HG03095 (cell line): ENCODE data around the gene MBOAT7.
"Not testable (repeated sequence)": the region's sequence is repeated elsewhere in the genome, so short reads cannot be mapped to it uniquely, and the experiment has no call there.

ENCODE experiments used
- ATAC-seq: cut with Tn5 transposase; IDR thresholded peaks from one replicate; pipeline ENCODE4 v1.9.1; 2021; ENCODE audit warnings: moderate library complexity; ENCODE audit not compliant: unreplicated experiment

The MBOAT7 gene

GRCh38 chr19:54189145-54189734, at the start of gene MBOAT7:
Gene MBOAT7 (minus strand): TSS chr19:54189580. CDS start chr19:54188508, 1,072 bp downstream.
- peak; percentile 10 for ATAC-seq

GRCh38 chr19:54233941-54234340, 44.6 kb upstream of the MBOAT7 start:
- no peak for ATAC-seq

GRCh38 chr19:54231077-54231931, 41.9 kb upstream of the MBOAT7 start:
- ATAC-seq = no peak

GRCh38 chr19:54230031-54230430, 40.7 kb upstream of the MBOAT7 start:
- no peak for ATAC-seq

- ATAC-seq = no peak
Observed at GRCh38 chr19:54229146-54229545, 39.8 kb upstream of the MBOAT7 start.

- not testable (repeated sequence) for ATAC-seq
Observed at GRCh38 chr19:54224619-54225018, 35.2 kb upstream of the MBOAT7 start.

- ATAC-seq = not testable (repeated sequence)
Observed at GRCh38 chr19:54223937-54224281, 34.5 kb upstream of the MBOAT7 start.

GRCh38 chr19:54223277-54223936, 34.0 kb upstream of the MBOAT7 start:
- ATAC-seq = not testable (repeated sequence)

- ATAC-seq = not testable (repeated sequence)
Observed at GRCh38 chr19:54222474-54223276, 33.3 kb upstream of the MBOAT7 start, which contains the start of gene LILRB3. Gene LILRB3 (minus strand): TSS chr19:54223007. CDS start chr19:54222976, 31 bp downstream.

GRCh38 chr19:54221947-54222346, 32.6 kb upstream of the MBOAT7 start:
- not testable (repeated sequence) for ATAC-seq

GRCh38 chr19:54219702-54220101, 30.3 kb upstream of the MBOAT7 start:
- ATAC-seq = not testable (repeated sequence)

- ATAC-seq = no peak
Observed at GRCh38 chr19:54218960-54219661, 29.7 kb upstream of the MBOAT7 start.

GRCh38 chr19:54218259-54218658, 28.9 kb upstream of the MBOAT7 start:
- ATAC-seq = no peak

- not testable (repeated sequence) for ATAC-seq
Observed at GRCh38 chr19:54217517-54218247, 28.3 kb upstream of the MBOAT7 start.

GRCh38 chr19:54216869-54217268, 27.5 kb upstream of the MBOAT7 start:
- ATAC-seq = no peak

GRCh38 chr19:54214734-54215133, 25.4 kb upstream of the MBOAT7 start:
- not testable (repeated sequence) for ATAC-seq

- ATAC-seq = not testable (repeated sequence)
Observed at GRCh38 chr19:54214217-54214616, 24.8 kb upstream of the MBOAT7 start.

- ATAC-seq = no peak
Observed at GRCh38 chr19:54211235-54211634, 21.9 kb upstream of the MBOAT7 start.

- ATAC-seq = no peak
Observed at GRCh38 chr19:54209811-54210494, 20.6 kb upstream of the MBOAT7 start.
